ENCODE results near the gene DCLK2.

The DCLK2 gene

GRCh38 chr4:150286656-150287055, 208.4 kb downstream of the DCLK2 start:
- DNase-seq: no peak

- DNase-seq: no peak
Measured at GRCh38 chr4:150289198-150289597, 211.0 kb downstream of the DCLK2 start.

GRCh38 chr4:150289881-150290280, 211.6 kb downstream of the DCLK2 start:
- no peak for DNase-seq

GRCh38 chr4:150297861-150298474, 219.7 kb downstream of the DCLK2 start:
- DNase-seq: peak; percentile 46

- no peak for DNase-seq
Measured at GRCh38 chr4:150299816-150300215, 221.6 kb downstream of the DCLK2 start.

GRCh38 chr4:150302553-150302952, 224.3 kb downstream of the DCLK2 start:
- DNase-seq: peak; percentile 56

GRCh38 chr4:150305995-150306394, 227.8 kb downstream of the DCLK2 start:
- no peak for DNase-seq

- DNase-seq: no peak
Measured at GRCh38 chr4:150306719-150307118, 228.5 kb downstream of the DCLK2 start.
